ENCODE results near the gene IL19. TPM values are rescaled to one million over a fixed set of nuclear protein-coding genes. Genes with fewer than 3 reads are reported as not detected.

The IL19 gene
- total RNA-seq, 2 experiments from 2014 or later: not detected

- DNase-seq (ENCODE audit: low spot score): no peak
- H3K9me2 ChIP-seq (ENCODE audit: insufficient read depth, low read length): no peaks in the 10 kb centered on the region
- H3K4me3 ChIP-seq (ENCODE audit: low read depth, low read length, poor library complexity, severe bottlenecking): no peak overlapping the region
- H3K9me3 ChIP-seq (ENCODE audit: low read length): no peaks in the 10 kb centered on the region
- H3K27ac ChIP-seq (ENCODE audit: low read depth, low read length, poor library complexity, severe bottlenecking): no peak overlapping the region
- no peak overlapping the region for H2AFZ ChIP-seq (ENCODE audit: low read length)
- ChIA-PET CTCF (ENCODE audit: unreplicated experiment) (no interaction called here), POLR2A (interaction anchor here (0.6 to 0.7 kb wide), 2 partner anchors 16 to 316 kb away, joined by 3 to 4 read pairs; no protein-coding TSS in a partner anchor)
- H3K4me1 ChIP-seq (ENCODE audit: insufficient read depth, low read length, poor library complexity, severe bottlenecking): no peaks in the 10 kb centered on the region
- H3K4me2 ChIP-seq (ENCODE audit: low read length): no peak overlapping the region
- no peaks in the 10 kb centered on the region for H4K20me1 ChIP-seq (ENCODE audit: insufficient read depth, low read length)
- no peaks in the 10 kb centered on the region for H3K36me3 ChIP-seq (ENCODE audit: insufficient read depth, low read length)
- no TSS peak for BruUV-seq (replicated peaks)
- H3K79me2 ChIP-seq (ENCODE audit: insufficient read depth, low read depth, low read length): no peaks in the 10 kb centered on the region
- intact Hi-C loops (cut with micrococcal nuclease; ENCODE audit: unreplicated experiment): no loop called here
- TF ChIP-seq CTCF (conservative IDR thresholded peaks at IDR 0.05; ENCODE audit: low read length) (no peak), EZH2phosphoT487 (IDR thresholded peaks at IDR 0.05; ENCODE audit: borderline replicate concordance, low read depth, low read length) (no peak)
Measured at GRCh38 chr1:206886831-206887230, 116.3 kb downstream of the IL19 start.

DNA sequence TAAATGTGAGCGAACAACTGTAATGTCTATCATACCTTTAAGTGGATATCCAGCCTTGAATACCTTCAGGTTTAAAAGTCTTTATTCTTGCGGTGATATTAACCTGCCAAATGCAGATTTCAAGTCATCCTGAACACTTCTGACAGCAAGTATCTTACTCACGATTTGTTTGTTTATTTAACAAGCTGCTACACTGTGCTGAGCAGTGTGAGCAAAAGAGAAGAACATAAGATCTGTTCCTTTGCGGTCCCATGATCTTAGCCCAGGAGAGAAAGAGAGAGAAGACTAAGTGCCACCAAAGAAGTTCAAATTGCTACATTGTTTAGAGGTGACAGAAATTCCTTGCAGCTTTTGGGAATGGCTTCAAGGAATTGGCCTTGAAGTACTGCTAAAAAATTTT lies 117.1 kb downstream of the IL19 start:
- CTCF ChIA-PET (ENCODE audit: unreplicated experiment): no interaction called here
- no peak overlapping the region for H3K27ac ChIP-seq (ENCODE audit: low read depth, low read length, poor library complexity, severe bottlenecking)
- POLR2A ChIA-PET: interaction anchor here (0.6 kb wide), 1 partner anchor 315 kb away, joined by 3 read pairs; no protein-coding TSS in a partner anchor
- H3K9me3 ChIP-seq (ENCODE audit: low read length): no peaks in the 10 kb centered on the region
- H4K20me1 ChIP-seq (ENCODE audit: insufficient read depth, low read length): no peaks in the 10 kb centered on the region
- no peaks in the 10 kb centered on the region for H3K4me1 ChIP-seq (ENCODE audit: insufficient read depth, low read length, poor library complexity, severe bottlenecking)
- no peak for TF ChIP-seq CTCF (conservative IDR thresholded peaks at IDR 0.05; ENCODE audit: low read length)
- TF ChIP-seq EZH2phosphoT487 (IDR thresholded peaks at IDR 0.05; ENCODE audit: borderline replicate concordance, low read depth, low read length): no peak
- H3K79me2 ChIP-seq (ENCODE audit: insufficient read depth, low read depth, low read length): no peaks in the 10 kb centered on the region
- no peak for DNase-seq (ENCODE audit: low spot score)
- no TSS peak for BruUV-seq (replicated peaks)
- H2AFZ ChIP-seq (ENCODE audit: low read length): no peak overlapping the region
- H3K4me3 ChIP-seq (ENCODE audit: low read depth, low read length, poor library complexity, severe bottlenecking): no peak overlapping the region
- no peaks in the 10 kb centered on the region for H3K9me2 ChIP-seq (ENCODE audit: insufficient read depth, low read length)
- no peak overlapping the region for H3K4me2 ChIP-seq (ENCODE audit: low read length)
- intact Hi-C loops (cut with micrococcal nuclease; ENCODE audit: unreplicated experiment): no loop called here
- no peaks in the 10 kb centered on the region for H3K36me3 ChIP-seq (ENCODE audit: insufficient read depth, low read length)

GRCh38 chr1:206890125-206891060 lies 119.8 kb downstream of the IL19 start:
- H2AFZ ChIP-seq (ENCODE audit: low read length): no peak overlapping the region
- intact Hi-C loops (cut with micrococcal nuclease; ENCODE audit: unreplicated experiment): no loop called here
- no peak overlapping the region for H3K4me3 ChIP-seq (ENCODE audit: low read depth, low read length, poor library complexity, severe bottlenecking)
- no peaks in the 10 kb centered on the region for H3K36me3 ChIP-seq (ENCODE audit: insufficient read depth, low read length)
- TF ChIP-seq CTCF (conservative IDR thresholded peaks at IDR 0.05; ENCODE audit: low read length) (no peak), EZH2phosphoT487 (IDR thresholded peaks at IDR 0.05; ENCODE audit: borderline replicate concordance, low read depth, low read length) (no peak)
- H3K9me3 ChIP-seq (ENCODE audit: low read length): no peaks in the 10 kb centered on the region
- no peak overlapping the region for H3K27ac ChIP-seq (ENCODE audit: low read depth, low read length, poor library complexity, severe bottlenecking)
- no peaks in the 10 kb centered on the region for H4K20me1 ChIP-seq (ENCODE audit: insufficient read depth, low read length)
- H3K9me2 ChIP-seq (ENCODE audit: insufficient read depth, low read length): no peaks in the 10 kb centered on the region
- ChIA-PET POLR2A (interaction anchor here (0.6 to 0.7 kb wide), 2 partner anchors 13 to 22 kb away, joined by 3 to 4 read pairs; no protein-coding TSS in a partner anchor), CTCF (ENCODE audit: unreplicated experiment) (no interaction called here)
- H3K4me2 ChIP-seq (ENCODE audit: low read length): no peak overlapping the region
- no peaks in the 10 kb centered on the region for H3K4me1 ChIP-seq (ENCODE audit: insufficient read depth, low read length, poor library complexity, severe bottlenecking)
- BruUV-seq (replicated peaks): no TSS peak
- H3K79me2 ChIP-seq (ENCODE audit: insufficient read depth, low read depth, low read length): no peaks in the 10 kb centered on the region
- DNase-seq (ENCODE audit: low spot score): no peak

All from OCI-LY7 (cell line).